Neural progenitor cell (in vitro differentiated cells): Measurements from ENCODE around the gene ARHGAP24.
"Not testable (repeated sequence)": the region's sequence is repeated elsewhere in the genome, so short reads cannot be mapped to it uniquely, and the experiment has no call there.

Source experiments
- CTCF ChIP-seq: fragments of 200-600 bp; sonication (generic); IDR thresholded peaks from 2 replicates; pipeline ENCODE4 v1.5.1; 2017; ENCODE audit warnings: antibody characterized with exemption, mild to moderate bottlenecking
- EZH2phosphoT487 ChIP-seq: fragments of 200-600 bp; sonication (generic); IDR thresholded peaks from 2 replicates; pipeline ENCODE4 v1.6.1; 2017; ENCODE audit warnings: antibody characterized with exemption

DNA sequence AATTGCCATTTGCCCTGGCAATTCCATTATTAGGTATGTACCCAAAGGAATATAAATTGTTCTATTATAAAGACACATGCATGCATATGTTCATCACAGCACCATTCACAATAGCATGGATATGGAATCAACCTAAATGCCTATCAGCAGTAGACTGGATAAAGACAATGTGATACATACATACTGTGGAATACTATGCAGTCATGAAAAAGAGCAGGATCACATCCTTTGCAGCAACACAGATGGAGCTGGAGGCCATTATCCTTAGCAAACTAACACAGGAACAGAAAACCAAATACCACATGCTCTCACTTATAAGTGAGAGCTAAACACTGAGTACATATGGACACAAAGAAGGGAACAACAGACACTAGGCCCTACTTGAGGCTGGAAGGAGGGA lies 345.2 kb downstream of the ARHGAP24 start:
- TF ChIP-seq EZH2phosphoT487, CTCF: not testable (repeated sequence)
